ENCODE results near the gene ARRB1.
"Not testable (repeated sequence)": the region's sequence is repeated elsewhere in the genome, so short reads cannot be mapped to it uniquely, and the experiment has no call there.

ARRB1 gene

GRCh38 chr11:75342966-75343870, 8.2 kb downstream of the ARRB1 start:
- DNase-seq = peak; percentile 84

GRCh38 chr11:75342231-75342918, 9.1 kb downstream of the ARRB1 start:
- DNase-seq = peak; percentile 83

GRCh38 chr11:75341612-75342011, 9.8 kb downstream of the ARRB1 start:
- no peak for DNase-seq

GRCh38 chr11:75339685-75340409, 11.6 kb downstream of the ARRB1 start:
- DNase-seq = no peak

- no peak for DNase-seq
These were observed 12.8 kb downstream of the ARRB1 start for GRCh38 chr11:75338516-75339208.

GRCh38 chr11:75337195-75337654, 14.2 kb downstream of the ARRB1 start:
- no peak for DNase-seq

- DNase-seq = no peak
These were observed 16.5 kb downstream of the ARRB1 start for GRCh38 chr11:75334976-75335375.

- DNase-seq = no peak
These were observed 17.0 kb downstream of the ARRB1 start for GRCh38 chr11:75334402-75334891.

GRCh38 chr11:75333807-75334140, 17.7 kb downstream of the ARRB1 start:
- no peak for DNase-seq

- no peak for DNase-seq
These were observed 18.2 kb downstream of the ARRB1 start for GRCh38 chr11:75333022-75333806.

GRCh38 chr11:75331761-75332160, 19.7 kb downstream of the ARRB1 start:
- DNase-seq = not testable (repeated sequence)

- DNase-seq = not testable (repeated sequence)
These were observed 20.2 kb downstream of the ARRB1 start for GRCh38 chr11:75331304-75331703.

GRCh38 chr11:75330886-75331285, 20.6 kb downstream of the ARRB1 start:
- DNase-seq = not testable (repeated sequence)

- DNase-seq = peak; percentile 60
These were observed 21.2 kb downstream of the ARRB1 start for GRCh38 chr11:75330291-75330690.

GRCh38 chr11:75328426-75329277, 22.8 kb downstream of the ARRB1 start:
- peak; percentile 96 for DNase-seq

- no peak for DNase-seq
These were observed 25.0 kb downstream of the ARRB1 start for GRCh38 chr11:75326439-75326810.

- no peak for DNase-seq
These were observed 25.6 kb downstream of the ARRB1 start for GRCh38 chr11:75325713-75326438.

GRCh38 chr11:75324740-75325139, 26.7 kb downstream of the ARRB1 start:
- DNase-seq = no peak

GRCh38 chr11:75324189-75324588, 27.3 kb downstream of the ARRB1 start:
- no peak for DNase-seq

GRCh38 chr11:75323609-75324008, 27.9 kb downstream of the ARRB1 start:
- no peak for DNase-seq

Data from DMS79 treated with DMSO at 0.1 percent for 48 hours (cell line).